GM11168 (cell line): ENCODE results near the gene FCGBP.
"Not testable (repeated sequence)": the region's sequence is repeated elsewhere in the genome, so short reads cannot be mapped to it uniquely, and the experiment has no call there.

ENCODE experiments used
- in situ Hi-C: fragments of 300-500 bp; cut with MboI; formaldehyde crosslinking; loops from one replicate; pipeline ENCODE4 v1.12.0; 2022; ENCODE audit warnings: low sequenced_read_pairs; ENCODE audit not compliant: unreplicated experiment

Gene FCGBP

DNA sequence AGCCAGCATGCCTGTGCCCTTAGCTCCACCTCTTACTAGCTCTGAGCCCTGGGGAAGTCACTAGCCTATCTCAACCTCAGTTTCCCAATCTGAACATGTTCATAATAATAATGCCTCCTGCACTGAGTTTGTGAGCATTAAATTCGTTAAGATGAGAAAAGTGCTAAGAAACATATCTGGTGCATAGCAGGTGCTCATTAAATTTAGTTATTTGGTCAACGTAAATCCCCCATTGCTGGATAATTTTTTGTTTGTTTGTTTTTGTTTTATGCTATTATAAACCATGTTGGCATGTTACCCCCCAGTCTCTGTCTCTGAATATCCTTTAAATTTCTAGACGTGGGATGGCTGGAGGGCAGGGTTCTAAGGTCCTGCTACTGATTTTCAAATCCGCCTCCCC lies 10.6 kb downstream of the FCGBP start:
- in situ Hi-C loops: no loop called here

DNA sequence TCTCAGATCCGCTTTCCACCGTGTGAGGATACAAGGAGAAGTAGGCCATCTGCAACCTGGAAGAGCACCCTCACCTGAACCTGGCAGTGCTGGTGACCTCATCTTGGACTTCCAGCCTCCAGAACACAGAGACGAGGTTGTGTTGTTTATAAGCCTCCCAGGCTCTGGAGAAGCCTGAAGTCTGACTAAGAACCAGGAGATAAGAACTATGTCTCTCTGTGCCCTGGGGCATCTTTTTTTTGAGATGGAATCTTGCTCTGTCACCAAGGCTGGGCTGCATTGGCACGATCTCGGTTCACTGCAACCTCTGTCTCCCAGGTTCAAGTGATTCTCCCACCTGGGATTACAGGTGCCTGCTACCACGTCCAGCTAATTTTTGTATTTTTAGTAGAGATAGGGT lies 14.5 kb downstream of the FCGBP start:
- in situ Hi-C loops: no loop called here

DNA sequence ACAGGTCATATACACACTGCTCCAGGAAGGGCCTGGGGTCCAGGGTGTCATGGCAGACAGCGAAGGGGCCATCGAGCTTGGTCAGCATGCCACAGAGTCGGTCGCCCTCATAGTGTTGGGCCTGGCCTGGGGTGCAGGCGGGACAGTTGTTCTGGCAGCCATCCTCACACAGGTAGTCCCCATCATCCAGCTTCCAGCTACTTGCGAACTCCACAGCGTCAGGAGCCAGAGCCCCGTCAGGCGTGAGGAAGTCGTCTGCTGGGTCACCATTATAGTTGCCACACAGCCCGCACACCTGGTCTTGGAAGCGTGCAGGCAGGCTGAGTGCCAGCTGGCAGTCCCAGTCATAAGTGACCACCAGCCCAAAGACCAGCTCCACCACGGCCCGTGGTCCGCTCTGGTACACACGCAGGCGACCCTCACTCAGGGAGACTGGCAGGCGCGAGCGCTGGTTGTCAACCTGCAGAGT lies 16.2 kb downstream of the FCGBP start:
- in situ Hi-C loops: no loop called here

GRCh38 chr19:39917561-39918182 lies 16.8 kb downstream of the FCGBP start:
- in situ Hi-C loops: no loop called here

GRCh38 chr19:39916851-39917396 lies 17.5 kb downstream of the FCGBP start:
- in situ Hi-C loops: no loop called here

- in situ Hi-C loops: no loop called here
These were observed 18.2 kb downstream of the FCGBP start for GRCh38 chr19:39916236-39916635.

GRCh38 chr19:39915848-39916215 lies 18.6 kb downstream of the FCGBP start:
- in situ Hi-C loops: no loop called here

DNA sequence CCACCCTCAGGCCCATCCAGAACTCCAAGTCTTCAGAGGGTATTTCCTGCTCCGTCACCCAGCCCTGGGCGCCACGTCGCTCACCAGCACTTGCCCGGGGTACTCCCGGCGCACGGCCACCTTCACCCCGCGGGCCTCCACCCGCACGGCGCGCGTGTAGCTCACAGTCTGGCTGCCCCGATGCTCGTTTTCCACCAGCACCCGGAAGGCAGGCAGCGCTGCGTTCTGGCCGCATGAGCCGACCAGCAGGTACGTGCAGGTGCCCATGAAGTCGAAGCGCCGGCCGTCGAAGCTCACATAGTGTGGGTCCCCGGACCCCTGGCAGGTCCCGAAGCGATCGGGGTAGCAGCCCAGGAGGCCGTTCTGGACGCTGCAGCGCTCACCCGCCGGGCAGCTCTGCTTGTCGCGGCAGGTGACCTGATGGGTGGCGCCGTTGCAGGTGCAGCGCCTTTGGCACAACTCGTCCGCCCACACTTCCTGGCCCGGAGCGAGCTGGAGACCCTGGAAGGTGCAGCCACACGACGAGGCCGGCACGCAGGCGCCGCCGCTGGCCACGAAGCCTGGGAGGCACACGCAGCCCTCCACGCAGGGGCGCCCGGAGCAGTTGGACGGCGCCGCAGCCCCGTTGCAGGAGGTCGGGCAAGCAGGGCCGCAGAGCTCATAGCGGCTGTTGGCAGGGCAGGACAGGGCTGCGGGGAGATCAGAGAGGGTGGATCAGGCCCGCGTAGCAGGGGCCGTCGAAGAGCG lies 19.2 kb downstream of the FCGBP start:
- in situ Hi-C loops: no loop called here

DNA sequence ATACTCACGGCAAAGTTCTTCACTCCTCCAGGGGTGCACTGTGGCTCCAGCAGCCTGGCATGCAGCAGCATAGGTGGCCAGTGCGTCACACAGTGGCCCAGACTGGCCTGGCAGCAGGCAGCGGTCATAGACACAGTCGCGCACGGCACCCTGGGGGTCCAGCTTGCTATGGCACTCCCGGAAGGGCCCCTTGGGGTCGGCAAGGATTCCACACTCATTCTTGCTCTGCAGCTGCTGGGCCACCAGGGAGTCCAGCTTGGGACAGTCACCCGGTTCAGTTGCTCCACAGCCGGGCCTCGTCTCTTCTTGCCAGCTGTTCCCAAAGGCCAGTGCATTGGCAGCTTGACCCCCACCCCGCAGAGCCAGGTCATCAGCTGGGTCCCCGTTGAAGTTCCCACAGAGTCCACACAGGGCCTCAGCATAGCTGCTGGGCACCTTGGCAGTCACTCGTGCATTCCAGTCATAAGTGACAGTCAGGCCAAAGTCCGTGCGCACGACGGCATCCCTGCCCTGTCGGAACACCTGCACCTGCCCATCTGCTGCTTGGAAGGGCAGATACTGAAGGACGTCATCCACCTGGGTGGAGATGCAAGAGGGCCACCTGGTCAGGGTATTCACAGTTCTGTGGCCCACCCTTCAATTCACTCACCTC lies 20.6 kb downstream of the FCGBP start:
- in situ Hi-C loops: no loop called here

DNA sequence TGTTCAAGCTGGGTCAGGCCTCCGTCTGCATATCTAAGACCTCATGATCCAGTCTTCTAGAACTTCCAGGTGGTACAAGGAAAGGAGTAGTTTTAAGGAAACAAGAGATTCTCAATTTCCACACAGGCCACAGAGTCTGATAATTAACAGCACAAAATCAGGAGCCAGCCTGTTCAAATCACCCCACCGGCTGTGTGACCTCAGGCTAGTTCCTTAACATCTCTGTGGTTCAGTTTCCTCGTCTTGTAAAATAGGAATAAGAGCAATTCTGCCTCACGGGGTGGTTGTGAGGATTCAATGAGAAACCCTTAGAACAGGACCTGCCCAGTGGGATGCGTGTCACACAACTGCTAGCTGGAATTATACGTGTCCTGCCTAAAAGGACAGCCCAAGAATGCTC lies 25.6 kb downstream of the FCGBP start:
- in situ Hi-C loops: loop anchor here (10.0 kb wide), 1 partner anchor 56 kb away; no protein-coding TSS in a partner anchor

- in situ Hi-C loops: loop anchor here (10.0 kb wide), 1 partner anchor 58 kb away; no protein-coding TSS in a partner anchor
These were observed 27.4 kb downstream of the FCGBP start for GRCh38 chr19:39906820-39907611.

DNA sequence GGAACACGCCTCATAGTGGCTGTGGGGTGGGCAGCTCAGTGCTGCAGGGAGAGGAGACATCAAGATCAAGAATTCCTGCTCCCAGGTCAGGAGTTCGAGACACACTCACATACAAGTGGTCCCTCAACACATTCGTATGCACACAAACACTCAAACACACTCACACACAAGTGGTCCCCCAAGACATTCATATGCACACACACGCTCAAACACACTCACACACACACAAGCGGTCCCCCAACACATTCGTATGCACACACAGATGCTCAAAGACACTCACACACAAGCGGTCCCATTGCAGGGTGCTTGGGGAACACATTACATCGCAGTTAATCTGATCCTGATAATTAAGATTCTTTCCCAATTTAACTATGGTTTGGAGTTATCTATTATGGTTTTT lies 28.2 kb downstream of the FCGBP start:
- in situ Hi-C loops: loop anchor here (10.0 kb wide), 1 partner anchor 59 kb away; no protein-coding TSS in a partner anchor

- in situ Hi-C loops: loop anchor here (10.0 kb wide), 1 partner anchor 61 kb away; no protein-coding TSS in a partner anchor
These were observed 30.8 kb downstream of the FCGBP start for GRCh38 chr19:39903486-39904091.

GRCh38 chr19:39902326-39902725 lies 32.1 kb downstream of the FCGBP start:
- in situ Hi-C loops: loop anchor here (10.0 kb wide), 1 partner anchor 62 kb away; no protein-coding TSS in a partner anchor

DNA sequence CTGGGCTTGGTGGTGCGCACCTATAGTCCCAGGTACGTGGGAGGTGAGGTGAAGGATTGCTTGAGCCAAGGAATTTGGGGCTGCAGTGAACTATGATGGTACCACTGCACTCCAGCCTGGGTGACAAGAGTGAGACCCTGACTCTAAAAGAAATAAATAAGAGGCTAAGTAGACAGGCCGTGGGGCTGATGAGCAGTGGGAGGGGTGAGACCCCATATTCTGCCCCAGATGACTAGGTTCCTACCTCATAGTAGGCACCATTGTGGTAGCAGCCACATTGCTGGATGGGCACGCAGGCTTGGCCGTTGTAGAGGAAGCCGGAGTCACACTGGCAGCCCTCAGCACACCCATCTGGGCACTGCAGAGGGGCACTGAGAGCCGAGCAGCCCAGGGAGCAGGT lies 32.8 kb downstream of the FCGBP start:
- in situ Hi-C loops: loop anchor here (10.0 kb wide), 1 partner anchor 63 kb away; no protein-coding TSS in a partner anchor

- in situ Hi-C loops: not testable (repeated sequence)
These were observed 35.6 kb downstream of the FCGBP start for GRCh38 chr19:39898858-39899257.

- in situ Hi-C loops: not testable (repeated sequence)
These were observed 36.8 kb downstream of the FCGBP start for GRCh38 chr19:39897511-39898245.

GRCh38 chr19:39895096-39895495 lies 39.3 kb downstream of the FCGBP start:
- in situ Hi-C loops: not testable (repeated sequence)

GRCh38 chr19:39894236-39894606 lies 40.2 kb downstream of the FCGBP start:
- in situ Hi-C loops: not testable (repeated sequence)
